GM12873 (cell line): ENCODE data around the gene SLC25A52.

Experiments used
- TF ChIP-seq, protein P1 (sequence below): IDR thresholded peaks from 2 replicates; pipeline ENCODE4 v1.5.1; 2012; ENCODE audit warnings: low read depth, mild to moderate bottlenecking, moderate library complexity, low read length, control low read depth; ENCODE audit not compliant: insufficient read depth; ENCODE audit errors: missing control alignments

The SLC25A52 gene

GRCh38 chr18:31720867-31721266 is 39.8 kb downstream of the SLC25A52 start:
- TF ChIP-seq, protein P1, sequence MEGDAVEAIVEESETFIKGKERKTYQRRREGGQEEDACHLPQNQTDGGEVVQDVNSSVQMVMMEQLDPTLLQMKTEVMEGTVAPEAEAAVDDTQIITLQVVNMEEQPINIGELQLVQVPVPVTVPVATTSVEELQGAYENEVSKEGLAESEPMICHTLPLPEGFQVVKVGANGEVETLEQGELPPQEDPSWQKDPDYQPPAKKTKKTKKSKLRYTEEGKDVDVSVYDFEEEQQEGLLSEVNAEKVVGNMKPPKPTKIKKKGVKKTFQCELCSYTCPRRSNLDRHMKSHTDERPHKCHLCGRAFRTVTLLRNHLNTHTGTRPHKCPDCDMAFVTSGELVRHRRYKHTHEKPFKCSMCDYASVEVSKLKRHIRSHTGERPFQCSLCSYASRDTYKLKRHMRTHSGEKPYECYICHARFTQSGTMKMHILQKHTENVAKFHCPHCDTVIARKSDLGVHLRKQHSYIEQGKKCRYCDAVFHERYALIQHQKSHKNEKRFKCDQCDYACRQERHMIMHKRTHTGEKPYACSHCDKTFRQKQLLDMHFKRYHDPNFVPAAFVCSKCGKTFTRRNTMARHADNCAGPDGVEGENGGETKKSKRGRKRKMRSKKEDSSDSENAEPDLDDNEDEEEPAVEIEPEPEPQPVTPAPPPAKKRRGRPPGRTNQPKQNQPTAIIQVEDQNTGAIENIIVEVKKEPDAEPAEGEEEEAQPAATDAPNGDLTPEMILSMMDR, result no peak

DNA sequence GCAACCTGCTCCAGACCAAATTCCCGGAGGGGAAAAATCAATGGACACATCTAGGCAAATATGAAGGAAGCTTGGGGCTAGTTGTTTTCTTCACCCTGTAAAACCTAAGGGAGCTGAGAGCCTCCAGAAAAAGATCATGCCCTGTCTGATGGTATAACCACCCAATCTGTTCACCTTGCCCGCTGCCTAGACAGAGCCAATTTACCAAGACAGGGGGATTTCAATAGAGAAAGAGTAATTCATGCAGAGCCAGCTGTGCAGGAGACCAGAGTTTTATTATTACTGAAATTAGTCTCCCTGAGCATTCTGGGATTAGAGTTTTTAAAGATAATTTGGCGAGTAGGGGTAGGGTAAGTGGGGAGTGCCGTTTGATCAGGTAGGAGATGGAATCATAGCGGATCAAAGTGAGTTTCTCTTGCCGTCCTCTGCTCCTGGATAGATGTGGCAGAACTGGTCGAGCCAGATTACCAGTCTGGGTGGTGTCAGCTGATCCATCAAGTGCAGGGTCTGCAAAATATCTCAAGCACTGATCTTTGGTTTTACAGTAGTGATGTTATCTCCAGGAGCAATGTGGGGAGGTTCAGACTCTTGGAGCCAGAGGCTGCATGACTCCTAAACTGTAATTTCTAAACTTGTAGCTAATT is 41.2 kb downstream of the SLC25A52 start:
- TF ChIP-seq, protein P1, result no peak

GRCh38 chr18:31718386-31718785 is 42.3 kb downstream of the SLC25A52 start:
- TF ChIP-seq, protein P1, result no peak

GRCh38 chr18:31716362-31716761 is 44.3 kb downstream of the SLC25A52 start:
- TF ChIP-seq, protein P1, result no peak

GRCh38 chr18:31711365-31712172 is 49.1 kb downstream of the SLC25A52 start:
- TF ChIP-seq, protein P1, result no peak

DNA sequence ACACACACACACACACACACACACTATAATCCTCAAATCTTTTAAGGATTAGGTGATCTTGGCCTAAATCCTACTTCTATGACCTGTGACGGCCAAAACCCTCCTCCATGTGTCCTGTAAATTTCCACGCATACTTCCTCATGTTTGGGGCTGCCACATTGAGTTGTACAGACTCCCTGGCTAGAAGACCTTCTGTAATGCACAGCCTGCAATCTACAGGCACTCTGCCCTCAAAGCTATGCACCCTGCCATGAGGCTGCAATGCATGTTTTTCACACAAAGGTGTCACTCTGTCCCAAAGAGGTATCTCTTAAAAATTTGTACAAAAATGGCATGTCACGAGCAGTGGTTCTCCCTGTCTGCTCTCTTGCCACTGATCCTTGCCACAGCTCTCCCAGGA is 49.9 kb downstream of the SLC25A52 start:
- TF ChIP-seq, protein P1, result peak; percentile 40
